ENCODE measurements around the gene NFATC1. TPM values are rescaled to one million over a fixed set of nuclear protein-coding genes. Genes with fewer than 3 reads are reported as not detected.

NFATC1 gene
- total RNA-seq, 4 donors from 2014 or later: 13.9 to 24.3 (median 16.7) TPM

DNA sequence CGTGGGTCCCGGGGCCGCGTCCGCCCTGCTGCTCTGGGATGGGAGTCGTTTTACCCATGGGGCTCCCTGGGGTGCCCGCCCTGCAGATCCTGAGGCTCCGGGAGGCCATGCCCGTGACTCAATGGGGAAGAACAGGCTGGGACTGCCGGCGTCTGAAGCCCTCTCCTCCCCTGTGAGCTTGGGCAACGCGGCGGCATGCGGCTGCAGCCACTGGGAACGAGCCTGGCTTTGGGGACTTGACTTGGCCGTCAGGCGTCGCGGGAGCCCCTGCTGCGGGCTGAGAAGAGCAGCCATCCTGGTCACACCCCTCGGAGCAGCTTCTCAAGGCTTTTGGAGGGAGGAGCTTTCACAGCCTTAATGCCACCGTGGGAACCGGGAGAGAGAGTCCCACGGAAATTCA lies 157.0 kb downstream of the NFATC1 start:
- Histone ChIP-seq H3K27me3 (peaks cover 20% of the 10 kb centered on the region), H3K36me3 (no peaks in the 10 kb centered on the region), H3K27ac (peak overlapping the region; percentile 75), H3K4me3 (no peak overlapping the region), H3K9me3 (no peaks in the 10 kb centered on the region), H3K4me1 (peaks cover 8% of the 10 kb centered on the region)
- DNase-seq (ENCODE audit: low spot score in 2 of 2): peak in 1 of 2 donors; percentile 66
- TF ChIP-seq EP300 (IDR thresholded peaks at IDR 0.05): no peak
- TF ChIP-seq POLR2A (IDR thresholded peaks at IDR 0.05): no peak
- TF ChIP-seq POLR2AphosphoS5 (IDR thresholded peaks at IDR 0.05): no peak
- TF ChIP-seq, protein P1, sequence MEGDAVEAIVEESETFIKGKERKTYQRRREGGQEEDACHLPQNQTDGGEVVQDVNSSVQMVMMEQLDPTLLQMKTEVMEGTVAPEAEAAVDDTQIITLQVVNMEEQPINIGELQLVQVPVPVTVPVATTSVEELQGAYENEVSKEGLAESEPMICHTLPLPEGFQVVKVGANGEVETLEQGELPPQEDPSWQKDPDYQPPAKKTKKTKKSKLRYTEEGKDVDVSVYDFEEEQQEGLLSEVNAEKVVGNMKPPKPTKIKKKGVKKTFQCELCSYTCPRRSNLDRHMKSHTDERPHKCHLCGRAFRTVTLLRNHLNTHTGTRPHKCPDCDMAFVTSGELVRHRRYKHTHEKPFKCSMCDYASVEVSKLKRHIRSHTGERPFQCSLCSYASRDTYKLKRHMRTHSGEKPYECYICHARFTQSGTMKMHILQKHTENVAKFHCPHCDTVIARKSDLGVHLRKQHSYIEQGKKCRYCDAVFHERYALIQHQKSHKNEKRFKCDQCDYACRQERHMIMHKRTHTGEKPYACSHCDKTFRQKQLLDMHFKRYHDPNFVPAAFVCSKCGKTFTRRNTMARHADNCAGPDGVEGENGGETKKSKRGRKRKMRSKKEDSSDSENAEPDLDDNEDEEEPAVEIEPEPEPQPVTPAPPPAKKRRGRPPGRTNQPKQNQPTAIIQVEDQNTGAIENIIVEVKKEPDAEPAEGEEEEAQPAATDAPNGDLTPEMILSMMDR (IDR thresholded peaks at IDR 0.05): no peak
- WGBS: 55% methylated on average over 7 of the region's 25 CpGs

- peak overlapping the region; percentile 75 for H3K27ac ChIP-seq
- H3K4me3 ChIP-seq: no peak overlapping the region
- H3K9me3 ChIP-seq: no peaks in the 10 kb centered on the region
- H3K4me1 ChIP-seq: peaks cover 7% of the 10 kb centered on the region
- DNase-seq (ENCODE audit: low spot score in 2 of 2): peak in 1 of 2 donors; percentile 76
- H3K36me3 ChIP-seq: no peaks in the 10 kb centered on the region
- H3K27me3 ChIP-seq: peaks cover 16% of the 10 kb centered on the region
- TF ChIP-seq EP300 (IDR thresholded peaks at IDR 0.05): no peak
- no peak for TF ChIP-seq POLR2AphosphoS5 (IDR thresholded peaks at IDR 0.05)
- TF ChIP-seq POLR2A (IDR thresholded peaks at IDR 0.05): no peak
- TF ChIP-seq, protein P1 (IDR thresholded peaks at IDR 0.05): no peak
- 86% methylated on average over 7 of the region's 24 CpGs for WGBS
These were observed 157.4 kb downstream of the NFATC1 start for GRCh38 chr18:79553154-79553553.

DNA sequence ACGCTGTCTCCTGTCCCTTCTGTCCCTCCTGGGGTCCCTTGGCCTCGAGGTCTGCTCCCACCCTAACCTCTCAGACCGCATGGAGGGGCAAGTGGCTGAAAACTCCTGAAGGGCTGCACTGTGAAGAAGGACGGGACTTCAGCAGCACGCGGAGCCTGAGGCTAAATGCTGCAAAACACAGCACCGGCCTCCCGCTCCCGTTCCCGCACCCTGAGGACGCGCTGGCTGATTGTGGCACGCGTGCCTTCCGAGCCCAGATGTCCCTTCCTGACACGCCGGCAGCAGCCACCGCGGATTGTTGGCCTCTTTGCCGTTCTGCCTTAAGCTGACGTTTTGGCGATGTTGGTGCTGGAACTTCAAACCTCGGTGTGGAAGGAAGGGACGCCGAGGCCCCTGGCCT lies 158.0 kb downstream of the NFATC1 start:
- DNase-seq (ENCODE audit: low spot score in 2 of 2): peak in 1 of 2 donors; percentile 74
- Histone ChIP-seq H3K27me3 (peaks cover 11% of the 10 kb centered on the region), H3K36me3 (no peaks in the 10 kb centered on the region), H3K4me1 (peaks cover 7% of the 10 kb centered on the region), H3K4me3 (no peak overlapping the region), H3K9me3 (no peaks in the 10 kb centered on the region), H3K27ac (no peak overlapping the region)
- no peak for TF ChIP-seq EP300 (IDR thresholded peaks at IDR 0.05)
- TF ChIP-seq POLR2AphosphoS5 (IDR thresholded peaks at IDR 0.05): no peak
- TF ChIP-seq POLR2A (IDR thresholded peaks at IDR 0.05): no peak
- TF ChIP-seq, protein P1 (IDR thresholded peaks at IDR 0.05): no peak
- 82% methylated on average over 25 of the region's 25 CpGs for WGBS

DNA sequence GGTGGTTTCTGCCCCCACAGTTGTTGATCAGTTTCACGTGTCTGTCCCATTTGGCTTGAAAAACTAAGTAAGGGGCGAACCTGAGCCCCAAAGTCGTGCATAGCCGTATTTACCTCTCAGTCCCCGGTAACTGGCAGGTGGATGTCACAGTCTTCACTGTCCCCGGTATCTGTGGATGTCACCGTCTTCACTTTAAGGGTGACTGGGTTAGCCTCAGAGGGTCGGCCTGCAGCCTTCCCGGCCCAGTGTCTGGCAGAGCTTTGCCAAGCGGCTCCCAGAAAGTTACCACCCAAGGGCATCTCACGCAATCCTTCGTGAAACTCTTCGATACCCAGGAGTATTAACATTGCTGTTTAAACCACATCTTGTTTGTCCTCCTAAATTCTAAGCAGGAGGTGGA lies 158.6 kb downstream of the NFATC1 start:
- TF ChIP-seq, protein P1 (IDR thresholded peaks at IDR 0.05): no peak
- no peak for TF ChIP-seq POLR2A (IDR thresholded peaks at IDR 0.05)
- no peak for TF ChIP-seq POLR2AphosphoS5 (IDR thresholded peaks at IDR 0.05)
- TF ChIP-seq EP300 (IDR thresholded peaks at IDR 0.05): no peak
- Histone ChIP-seq H3K4me1 (peaks cover 7% of the 10 kb centered on the region), H3K9me3 (no peaks in the 10 kb centered on the region), H3K4me3 (no peak overlapping the region), H3K27ac (no peak overlapping the region), H3K27me3 (peaks cover 5% of the 10 kb centered on the region), H3K36me3 (no peaks in the 10 kb centered on the region)
- DNase-seq (ENCODE audit: low spot score in 2 of 2): peak in 1 of 2 donors; percentile 52
- 95% methylated on average over 12 of the region's 13 CpGs for WGBS

GRCh38 chr18:79554945-79555645 lies 159.4 kb downstream of the NFATC1 start:
- H3K4me1 ChIP-seq: peaks cover 7% of the 10 kb centered on the region
- H3K27me3 ChIP-seq: peaks cover 5% of the 10 kb centered on the region
- TF ChIP-seq, protein P1 (IDR thresholded peaks at IDR 0.05): no peak
- no peak for TF ChIP-seq POLR2A (IDR thresholded peaks at IDR 0.05)
- 88% methylated on average over 22 of the region's 30 CpGs for WGBS
- DNase-seq (ENCODE audit: low spot score in 2 of 2): peak in 1 of 2 donors; percentile 64
- H3K4me3 ChIP-seq: no peak overlapping the region
- H3K36me3 ChIP-seq: no peaks in the 10 kb centered on the region
- H3K27ac ChIP-seq: no peak overlapping the region
- no peaks in the 10 kb centered on the region for H3K9me3 ChIP-seq

Measured in suprapubic skin (tissue), 4 donors.